ENCODE results near the gene SS18L1. TPM values are rescaled to one million over a fixed set of nuclear protein-coding genes. Genes with fewer than 3 reads are reported as not detected.

Gene SS18L1
- total RNA-seq, 1 experiment from 2014 or later: 21.6 TPM

DNA sequence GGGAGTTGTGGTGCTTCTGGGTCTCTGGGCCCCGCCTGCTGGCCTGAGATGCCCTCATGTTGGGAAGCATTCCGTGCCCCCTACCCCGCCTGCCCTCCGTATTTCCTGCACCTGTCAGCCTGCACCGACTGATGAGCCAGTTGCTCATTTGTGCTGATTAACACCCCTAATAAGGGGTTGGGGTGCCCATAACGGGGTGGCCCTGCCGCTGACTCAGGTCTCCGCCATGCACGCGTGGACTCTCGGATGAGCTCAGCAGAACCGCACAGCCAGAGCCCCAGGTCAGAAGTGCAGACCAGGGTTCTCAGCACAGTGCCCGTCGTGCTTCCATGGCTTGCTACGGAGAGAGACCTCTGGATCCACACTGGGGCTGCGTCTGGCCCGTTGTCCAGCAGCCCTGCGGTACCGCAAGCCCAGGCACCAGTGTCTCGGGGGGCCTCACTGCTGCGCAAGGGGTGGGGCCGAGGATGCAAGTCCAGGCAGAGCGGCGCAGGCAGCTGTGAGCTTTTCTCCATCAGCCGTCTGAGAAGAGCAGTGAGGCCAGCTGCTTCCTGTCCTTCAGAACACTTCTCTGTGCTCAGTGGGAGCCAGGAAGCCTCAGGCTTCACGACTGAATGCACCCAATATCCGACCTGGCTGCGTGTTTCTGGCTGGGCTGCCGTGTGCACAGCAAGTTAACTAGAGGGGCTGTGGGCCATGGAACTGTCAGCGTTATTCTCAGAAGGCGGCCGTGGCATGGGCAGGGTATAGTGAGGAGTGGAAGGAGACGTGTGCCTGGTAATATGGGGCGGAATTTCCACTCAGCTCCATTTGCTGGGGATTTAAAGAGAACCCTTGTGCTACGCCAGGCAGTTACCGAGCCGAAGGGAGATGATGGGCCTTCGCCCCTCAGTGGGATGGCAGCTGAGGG, 57.9 kb downstream of the SS18L1 start:
- in situ Hi-C loops (cut with HindIII; ENCODE audit: low pct_unique_long_range_greater_than_20kb, low sequenced_read_pairs): no loop called here

GRCh38 chr20:62202083-62202395, 58.5 kb downstream of the SS18L1 start:
- H3K27ac ChIP-seq (ENCODE audit: low read length): no peak overlapping the region
- in situ Hi-C loops (cut with HindIII; ENCODE audit: low pct_unique_long_range_greater_than_20kb, low sequenced_read_pairs): no loop called here
- no peak for ATAC-seq
- ChIA-PET CTCF (no interaction called here), POLR2A (no interaction called here)
- H3K36me3 ChIP-seq (ENCODE audit: control insufficient read depth, insufficient read depth, low read length): peaks cover 8% of the 10 kb centered on the region
- no peaks in the 10 kb centered on the region for H3K27me3 ChIP-seq (ENCODE audit: control insufficient read depth, insufficient read depth, low read length)
- H3K4me1 ChIP-seq (ENCODE audit: control insufficient read depth, insufficient read depth, low read length): no peaks in the 10 kb centered on the region
- BruUV-seq (replicated peaks): no TSS peak
- H3K9me3 ChIP-seq (ENCODE audit: control insufficient read depth, insufficient read depth, low read depth, low read length): no peaks in the 10 kb centered on the region
- DNase-seq (ENCODE audit: low read depth, low spot score): no peak
- intact Hi-C loops (cut with micrococcal nuclease; ENCODE audit: unreplicated experiment): no loop called here
- TF ChIP-seq SIN3A (IDR thresholded peaks at IDR 0.05; ENCODE audit: borderline replicate concordance, insufficient read depth, low read depth, low read length) (no peak), CTCF (IDR thresholded peaks at IDR 0.05) (no peak), TCF7L2 (IDR thresholded peaks at IDR 0.05; ENCODE audit: low read depth, low read length) (no peak), POLR2AphosphoS5 (IDR thresholded peaks at IDR 0.05; ENCODE audit: low read depth, low read length) (no peak)
- TF ChIP-seq, protein P1, sequence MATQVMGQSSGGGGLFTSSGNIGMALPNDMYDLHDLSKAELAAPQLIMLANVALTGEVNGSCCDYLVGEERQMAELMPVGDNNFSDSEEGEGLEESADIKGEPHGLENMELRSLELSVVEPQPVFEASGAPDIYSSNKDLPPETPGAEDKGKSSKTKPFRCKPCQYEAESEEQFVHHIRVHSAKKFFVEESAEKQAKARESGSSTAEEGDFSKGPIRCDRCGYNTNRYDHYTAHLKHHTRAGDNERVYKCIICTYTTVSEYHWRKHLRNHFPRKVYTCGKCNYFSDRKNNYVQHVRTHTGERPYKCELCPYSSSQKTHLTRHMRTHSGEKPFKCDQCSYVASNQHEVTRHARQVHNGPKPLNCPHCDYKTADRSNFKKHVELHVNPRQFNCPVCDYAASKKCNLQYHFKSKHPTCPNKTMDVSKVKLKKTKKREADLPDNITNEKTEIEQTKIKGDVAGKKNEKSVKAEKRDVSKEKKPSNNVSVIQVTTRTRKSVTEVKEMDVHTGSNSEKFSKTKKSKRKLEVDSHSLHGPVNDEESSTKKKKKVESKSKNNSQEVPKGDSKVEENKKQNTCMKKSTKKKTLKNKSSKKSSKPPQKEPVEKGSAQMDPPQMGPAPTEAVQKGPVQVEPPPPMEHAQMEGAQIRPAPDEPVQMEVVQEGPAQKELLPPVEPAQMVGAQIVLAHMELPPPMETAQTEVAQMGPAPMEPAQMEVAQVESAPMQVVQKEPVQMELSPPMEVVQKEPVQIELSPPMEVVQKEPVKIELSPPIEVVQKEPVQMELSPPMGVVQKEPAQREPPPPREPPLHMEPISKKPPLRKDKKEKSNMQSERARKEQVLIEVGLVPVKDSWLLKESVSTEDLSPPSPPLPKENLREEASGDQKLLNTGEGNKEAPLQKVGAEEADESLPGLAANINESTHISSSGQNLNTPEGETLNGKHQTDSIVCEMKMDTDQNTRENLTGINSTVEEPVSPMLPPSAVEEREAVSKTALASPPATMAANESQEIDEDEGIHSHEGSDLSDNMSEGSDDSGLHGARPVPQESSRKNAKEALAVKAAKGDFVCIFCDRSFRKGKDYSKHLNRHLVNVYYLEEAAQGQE (IDR thresholded peaks at IDR 0.05; ENCODE audit: insufficient read depth in 1 of 2, low read depth in 2 of 2, low read length in 1 of 2): no peak
- H3K4me3 ChIP-seq (ENCODE audit: low read depth in 2 of 2, low read length in 2 of 2): no peak overlapping the region

More for the DNA sequence above, 57.9 kb downstream of the SS18L1 start:
- Histone ChIP-seq H3K4me1 (ENCODE audit: control insufficient read depth, insufficient read depth, low read length) (no peaks in the 10 kb centered on the region), H3K4me3 (ENCODE audit: low read depth in 2 of 2, low read length in 2 of 2) (no peak overlapping the region), H3K9me3 (ENCODE audit: control insufficient read depth, insufficient read depth, low read depth, low read length) (no peaks in the 10 kb centered on the region), H3K27me3 (ENCODE audit: control insufficient read depth, insufficient read depth, low read length) (no peaks in the 10 kb centered on the region), H3K27ac (ENCODE audit: low read length) (no peak overlapping the region), H3K36me3 (ENCODE audit: control insufficient read depth, insufficient read depth, low read length) (peaks cover 8% of the 10 kb centered on the region)
- no peak for DNase-seq (ENCODE audit: low read depth, low spot score)
- intact Hi-C loops (cut with micrococcal nuclease; ENCODE audit: unreplicated experiment): no loop called here
- CTCF ChIA-PET: no interaction called here
- POLR2A ChIA-PET: no interaction called here
- no TSS peak for BruUV-seq (replicated peaks)
- ATAC-seq: no peak
- no peak for TF ChIP-seq POLR2AphosphoS5 (IDR thresholded peaks at IDR 0.05; ENCODE audit: low read depth, low read length)
- TF ChIP-seq, protein P1 (IDR thresholded peaks at IDR 0.05; ENCODE audit: insufficient read depth in 1 of 2, low read depth in 2 of 2, low read length in 1 of 2): no peak
- no peak for TF ChIP-seq CTCF (IDR thresholded peaks at IDR 0.05)
- no peak for TF ChIP-seq SIN3A (IDR thresholded peaks at IDR 0.05; ENCODE audit: borderline replicate concordance, insufficient read depth, low read depth, low read length)
- TF ChIP-seq TCF7L2 (IDR thresholded peaks at IDR 0.05; ENCODE audit: low read depth, low read length): no peak

All from Panc1 (cell line).